ENCODE results near the gene SYMPK. TPM values are rescaled to one million over a fixed set of nuclear protein-coding genes. Genes with fewer than 3 reads are reported as not detected.

Gene SYMPK
- total RNA-seq, 1 donor from 2014 or later = 23.5 TPM

DNA sequence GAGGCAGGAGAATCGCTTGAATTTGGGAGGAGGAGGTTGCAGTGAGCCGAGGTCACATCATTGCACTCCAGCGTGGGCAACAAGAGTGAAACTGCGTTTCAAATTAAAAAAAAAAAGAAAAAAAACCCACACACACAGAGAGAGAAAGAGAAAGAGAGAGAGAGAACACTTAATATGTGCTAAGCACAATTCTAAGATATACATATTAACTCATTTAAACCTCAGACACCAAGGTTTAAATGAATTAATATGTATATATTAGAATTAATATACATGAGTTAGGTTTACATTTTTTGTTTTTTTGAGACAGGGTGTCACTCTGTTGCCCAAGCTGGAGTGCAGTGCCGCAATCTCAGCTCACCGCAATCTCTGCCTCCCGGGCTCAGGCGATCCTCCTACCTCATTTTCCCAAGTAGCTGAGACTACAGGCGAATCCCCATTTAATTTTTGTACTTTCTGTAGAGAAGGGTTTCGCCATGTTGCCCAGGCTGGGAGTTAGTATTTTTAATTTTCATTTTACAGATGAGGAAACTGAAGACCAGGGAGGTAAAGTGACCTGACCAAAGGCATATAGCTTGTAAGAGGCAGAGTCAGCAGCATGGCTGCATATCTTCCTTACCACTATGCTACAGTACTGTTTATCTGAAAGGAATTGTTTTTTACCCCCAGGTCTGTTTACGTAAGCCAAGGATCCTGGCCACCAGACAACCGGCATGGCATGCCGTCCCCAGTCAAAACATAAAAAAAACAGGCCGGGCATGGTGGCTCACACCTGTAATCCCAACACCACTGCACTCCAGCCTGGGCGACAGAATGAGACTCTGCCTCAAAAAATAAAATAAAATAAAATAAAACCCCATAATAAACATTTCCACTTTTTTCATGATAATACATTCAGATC lies 2.3 kb downstream of the SYMPK start:
- no peaks in the 10 kb centered on the region for H3K9me3 ChIP-seq (ENCODE audit: control insufficient read depth in 3 of 3, low read length in 3 of 3)
- peaks cover 7 to 20% (median 14%) of the 10 kb centered on the region in 3 donors for H3K4me1 ChIP-seq (ENCODE audit: control insufficient read depth in 3 of 3, insufficient read depth in 3 of 3, low read length in 3 of 3)
- H3K4me3 ChIP-seq (ENCODE audit: low read length in 3 of 3) = no peak overlapping the region
- peaks cover 6 to 11% (median 10%) of the 10 kb centered on the region in 3 donors for H3K36me3 ChIP-seq (ENCODE audit: control insufficient read depth in 3 of 3, insufficient read depth in 3 of 3, low read length in 3 of 3)
- no peak overlapping the region for H3K27ac ChIP-seq (ENCODE audit: low read depth, low read length)
- H3K9ac ChIP-seq (ENCODE audit: low read depth in 1 of 3, low read length in 3 of 3) = no peak overlapping the region
- H3K27me3 ChIP-seq (ENCODE audit: control insufficient read depth in 3 of 3, insufficient read depth in 3 of 3, low read length in 3 of 3) = peaks cover 4 to 19% (median 18%) of the 10 kb centered on the region in 3 donors

GRCh38 chr19:45854167-45854778 lies 8.7 kb downstream of the SYMPK start:
- H3K4me1 ChIP-seq (ENCODE audit: control insufficient read depth in 3 of 3, insufficient read depth in 3 of 3, low read length in 3 of 3) = no peaks in the 10 kb centered on the region
- no peak overlapping the region for H3K9ac ChIP-seq (ENCODE audit: low read depth in 1 of 3, low read length in 3 of 3)
- H3K9me3 ChIP-seq (ENCODE audit: control insufficient read depth in 3 of 3, low read length in 3 of 3) = no peaks in the 10 kb centered on the region
- H3K27ac ChIP-seq (ENCODE audit: low read depth, low read length) = no peak overlapping the region
- H3K27me3 ChIP-seq (ENCODE audit: control insufficient read depth in 3 of 3, insufficient read depth in 3 of 3, low read length in 3 of 3) = no peaks in the 10 kb centered on the region
- H3K4me3 ChIP-seq (ENCODE audit: low read length in 3 of 3) = no peak overlapping the region
- H3K36me3 ChIP-seq (ENCODE audit: control insufficient read depth in 3 of 3, insufficient read depth in 3 of 3, low read length in 3 of 3) = peaks cover 40 to 49% (median 49%) of the 10 kb centered on the region in 3 donors

DNA sequence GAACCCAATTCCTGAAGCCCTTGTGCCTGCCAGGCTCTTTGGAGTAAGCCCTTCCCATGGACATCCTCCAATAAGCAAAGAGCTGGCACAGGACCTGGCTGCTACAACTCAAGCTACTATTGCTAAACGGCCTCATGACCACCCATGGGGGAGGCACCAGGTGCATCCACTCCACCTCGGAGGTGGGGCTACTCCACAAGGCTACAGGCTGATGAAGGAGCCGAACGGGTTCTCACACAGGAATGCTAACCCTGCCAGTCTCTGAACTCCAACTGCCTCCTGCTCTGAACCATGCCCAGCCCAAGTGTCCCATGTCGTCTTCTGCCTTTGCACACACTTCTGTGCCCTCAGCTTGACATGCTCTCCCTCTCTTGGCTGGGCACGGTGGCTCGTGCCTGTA lies 10.0 kb downstream of the SYMPK start:
- peaks cover 47 to 57% (median 52%) of the 10 kb centered on the region in 3 donors for H3K36me3 ChIP-seq (ENCODE audit: control insufficient read depth in 3 of 3, insufficient read depth in 3 of 3, low read length in 3 of 3)

DNA sequence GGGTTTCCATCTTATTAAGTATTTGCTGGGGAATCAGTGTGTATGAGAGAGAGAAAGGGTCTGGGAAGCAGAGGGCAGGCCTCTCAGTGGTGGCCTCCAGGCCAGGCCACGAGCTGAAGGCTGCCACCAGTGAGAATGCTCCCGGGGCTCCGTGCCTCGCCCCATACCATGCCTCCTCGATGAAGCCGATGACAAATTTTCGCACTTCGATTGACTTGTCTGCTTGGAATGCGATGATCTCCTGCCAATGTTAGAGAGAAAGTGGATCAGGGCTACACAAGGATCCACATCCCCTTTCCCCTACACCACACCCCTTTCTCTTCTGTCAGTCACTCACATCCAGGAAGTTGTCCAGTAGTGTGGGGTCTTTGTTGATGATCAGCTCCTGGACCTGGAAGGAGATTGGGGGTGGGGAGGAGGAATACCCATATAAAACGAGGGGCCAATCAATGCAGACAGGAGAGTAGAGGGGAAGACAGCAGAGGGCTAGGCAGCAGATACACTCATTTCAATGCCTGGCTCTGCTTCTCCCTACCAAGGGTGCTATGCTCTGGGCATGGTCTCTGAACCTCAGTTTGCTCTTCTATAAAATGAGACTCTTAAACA lies 10.7 kb downstream of the SYMPK start:
- H3K9me3 ChIP-seq (ENCODE audit: control insufficient read depth in 3 of 3, low read length in 3 of 3) = no peaks in the 10 kb centered on the region
- no peak overlapping the region for H3K4me3 ChIP-seq (ENCODE audit: low read length in 3 of 3)
- H3K9ac ChIP-seq (ENCODE audit: low read depth in 1 of 3, low read length in 3 of 3) = no peak overlapping the region
- H3K27ac ChIP-seq (ENCODE audit: low read depth, low read length) = no peak overlapping the region
- H3K4me1 ChIP-seq (ENCODE audit: control insufficient read depth in 3 of 3, insufficient read depth in 3 of 3, low read length in 3 of 3) = no peaks in the 10 kb centered on the region
- peaks cover 54 to 64% (median 59%) of the 10 kb centered on the region in 3 donors for H3K36me3 ChIP-seq (ENCODE audit: control insufficient read depth in 3 of 3, insufficient read depth in 3 of 3, low read length in 3 of 3)
- no peaks in the 10 kb centered on the region for H3K27me3 ChIP-seq (ENCODE audit: control insufficient read depth in 3 of 3, insufficient read depth in 3 of 3, low read length in 3 of 3)

More for the DNA sequence above, 10.0 kb downstream of the SYMPK start:
- no peak overlapping the region for H3K9ac ChIP-seq (ENCODE audit: low read depth in 1 of 3, low read length in 3 of 3)
- H3K4me3 ChIP-seq (ENCODE audit: low read length in 3 of 3) = no peak overlapping the region
- no peak overlapping the region for H3K27ac ChIP-seq (ENCODE audit: low read depth, low read length)
- no peaks in the 10 kb centered on the region for H3K9me3 ChIP-seq (ENCODE audit: control insufficient read depth in 3 of 3, low read length in 3 of 3)
- no peaks in the 10 kb centered on the region for H3K4me1 ChIP-seq (ENCODE audit: control insufficient read depth in 3 of 3, insufficient read depth in 3 of 3, low read length in 3 of 3)
- no peaks in the 10 kb centered on the region for H3K27me3 ChIP-seq (ENCODE audit: control insufficient read depth in 3 of 3, insufficient read depth in 3 of 3, low read length in 3 of 3)

DNA sequence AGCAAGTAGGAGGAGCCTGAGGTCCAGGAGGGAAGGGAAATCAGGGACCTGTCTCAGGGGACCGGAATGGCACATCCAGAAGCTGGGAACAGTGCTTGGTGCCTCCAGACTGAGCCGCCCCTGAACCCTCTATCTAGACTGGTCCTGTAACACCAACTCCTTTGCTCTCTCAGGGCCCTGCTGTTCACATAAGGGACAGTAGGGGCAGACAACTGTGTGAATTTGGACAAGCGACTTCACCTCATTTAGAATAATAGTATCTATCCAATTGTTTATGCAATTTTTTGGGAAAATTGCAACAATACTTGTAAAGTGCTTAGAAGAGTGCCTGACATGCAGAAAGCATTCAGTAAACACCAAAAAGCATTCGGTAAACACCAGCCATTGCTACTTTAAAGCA lies 14.0 kb downstream of the SYMPK start:
- no peak overlapping the region for H3K9ac ChIP-seq (ENCODE audit: low read depth in 1 of 3, low read length in 3 of 3)
- H3K36me3 ChIP-seq (ENCODE audit: control insufficient read depth in 3 of 3, insufficient read depth in 3 of 3, low read length in 3 of 3) = peaks cover 57 to 74% (median 73%) of the 10 kb centered on the region in 3 donors
- H3K27ac ChIP-seq (ENCODE audit: low read depth, low read length) = no peak overlapping the region
- H3K4me1 ChIP-seq (ENCODE audit: control insufficient read depth in 3 of 3, insufficient read depth in 3 of 3, low read length in 3 of 3) = no peaks in the 10 kb centered on the region
- no peaks in the 10 kb centered on the region for H3K27me3 ChIP-seq (ENCODE audit: control insufficient read depth in 3 of 3, insufficient read depth in 3 of 3, low read length in 3 of 3)
- H3K4me3 ChIP-seq (ENCODE audit: low read length in 3 of 3) = no peak overlapping the region
- no peaks in the 10 kb centered on the region for H3K9me3 ChIP-seq (ENCODE audit: control insufficient read depth in 3 of 3, low read length in 3 of 3)

- Histone ChIP-seq H3K4me3 (ENCODE audit: low read length in 3 of 3) (no peak overlapping the region), H3K36me3 (ENCODE audit: control insufficient read depth in 3 of 3, insufficient read depth in 3 of 3, low read length in 3 of 3) (peaks cover 59 to 75% (median 72%) of the 10 kb centered on the region in 3 donors), H3K27ac (ENCODE audit: low read depth, low read length) (no peak overlapping the region), H3K27me3 (ENCODE audit: control insufficient read depth in 3 of 3, insufficient read depth in 3 of 3, low read length in 3 of 3) (no peaks in the 10 kb centered on the region), H3K4me1 (ENCODE audit: control insufficient read depth in 3 of 3, insufficient read depth in 3 of 3, low read length in 3 of 3) (no peaks in the 10 kb centered on the region), H3K9me3 (ENCODE audit: control insufficient read depth in 3 of 3, low read length in 3 of 3) (no peaks in the 10 kb centered on the region), H3K9ac (ENCODE audit: low read depth in 1 of 3, low read length in 3 of 3) (no peak overlapping the region)
Measured at GRCh38 chr19:45847663-45848062, 15.3 kb downstream of the SYMPK start.

DNA sequence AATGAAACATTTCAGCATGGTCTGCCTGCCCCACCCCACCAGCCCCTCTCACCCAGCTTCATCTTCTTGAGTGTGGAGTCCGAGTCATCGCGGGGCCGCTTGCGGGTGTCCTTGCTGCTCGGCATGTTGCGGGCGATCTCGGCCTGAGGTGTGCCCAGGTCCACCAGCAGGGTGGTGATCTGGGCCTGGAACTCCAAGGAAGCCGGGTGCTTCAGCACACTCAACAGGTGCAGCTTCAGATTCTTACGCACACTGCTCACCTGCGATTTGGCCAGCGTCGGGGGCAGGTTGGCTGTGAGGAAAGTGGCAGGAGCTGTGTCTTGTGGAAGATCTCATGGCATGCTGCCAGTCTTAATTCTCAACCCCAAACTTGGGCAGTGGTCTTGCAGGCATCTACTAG lies 20.7 kb downstream of the SYMPK start:
- H3K36me3 ChIP-seq (ENCODE audit: control insufficient read depth in 3 of 3, insufficient read depth in 3 of 3, low read length in 3 of 3) = peaks cover 48 to 74% (median 61%) of the 10 kb centered on the region in 3 donors
- H3K27me3 ChIP-seq (ENCODE audit: control insufficient read depth in 3 of 3, insufficient read depth in 3 of 3, low read length in 3 of 3) = no peaks in the 10 kb centered on the region
- H3K9me3 ChIP-seq (ENCODE audit: control insufficient read depth in 3 of 3, low read length in 3 of 3) = no peaks in the 10 kb centered on the region
- no peak overlapping the region for H3K4me3 ChIP-seq (ENCODE audit: low read length in 3 of 3)
- H3K4me1 ChIP-seq (ENCODE audit: control insufficient read depth in 3 of 3, insufficient read depth in 3 of 3, low read length in 3 of 3) = no peaks in the 10 kb centered on the region
- no peak overlapping the region for H3K9ac ChIP-seq (ENCODE audit: low read depth in 1 of 3, low read length in 3 of 3)
- H3K27ac ChIP-seq (ENCODE audit: low read depth, low read length) = no peak overlapping the region

DNA sequence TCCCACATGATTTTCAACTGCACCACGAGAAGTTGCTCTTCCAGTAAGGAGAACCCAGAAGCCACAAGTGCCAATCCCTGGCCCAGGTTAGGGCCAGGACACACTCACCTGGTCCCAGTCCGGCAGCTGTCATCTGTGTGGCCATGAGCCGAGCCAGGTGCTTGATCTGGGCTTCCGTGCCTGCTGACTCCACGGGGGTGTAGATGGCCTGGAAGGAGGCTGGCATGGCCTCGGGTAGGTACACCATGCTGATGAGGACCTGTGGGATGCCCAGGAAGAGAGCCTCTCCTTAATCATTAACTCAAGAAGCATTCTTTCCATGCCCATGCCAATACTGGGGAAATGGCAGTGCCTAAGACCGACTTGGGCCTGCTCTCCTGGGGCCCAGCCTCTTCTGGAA lies 28.0 kb downstream of the SYMPK start:
- no peaks in the 10 kb centered on the region for H3K9me3 ChIP-seq (ENCODE audit: control insufficient read depth in 3 of 3, low read length in 3 of 3)
- no peaks in the 10 kb centered on the region for H3K27me3 ChIP-seq (ENCODE audit: control insufficient read depth in 3 of 3, insufficient read depth in 3 of 3, low read length in 3 of 3)
- H3K9ac ChIP-seq (ENCODE audit: low read depth in 1 of 3, low read length in 3 of 3) = no peak overlapping the region
- H3K27ac ChIP-seq (ENCODE audit: low read depth, low read length) = no peak overlapping the region
- H3K36me3 ChIP-seq (ENCODE audit: control insufficient read depth in 3 of 3, insufficient read depth in 3 of 3, low read length in 3 of 3) = peaks cover 46 to 68% (median 60%) of the 10 kb centered on the region in 3 donors
- no peak overlapping the region for H3K4me3 ChIP-seq (ENCODE audit: low read length in 3 of 3)
- H3K4me1 ChIP-seq (ENCODE audit: control insufficient read depth in 3 of 3, insufficient read depth in 3 of 3, low read length in 3 of 3) = no peaks in the 10 kb centered on the region

GRCh38 chr19:45828945-45829344 lies 34.0 kb downstream of the SYMPK start:
- Histone ChIP-seq H3K4me3 (ENCODE audit: low read length in 3 of 3) (no peak overlapping the region), H3K4me1 (ENCODE audit: control insufficient read depth in 3 of 3, insufficient read depth in 3 of 3, low read length in 3 of 3) (peaks cover 0 to 7% (median 6%) of the 10 kb centered on the region in 3 donors)

GRCh38 chr19:45828523-45828922 lies 34.4 kb downstream of the SYMPK start:
- Histone ChIP-seq H3K27me3 (ENCODE audit: control insufficient read depth in 3 of 3, insufficient read depth in 3 of 3, low read length in 3 of 3) (no peaks in the 10 kb centered on the region), H3K4me1 (ENCODE audit: control insufficient read depth in 3 of 3, insufficient read depth in 3 of 3, low read length in 3 of 3) (peaks cover 0 to 8% (median 6%) of the 10 kb centered on the region in 3 donors), H3K9me3 (ENCODE audit: control insufficient read depth in 3 of 3, low read length in 3 of 3) (no peaks in the 10 kb centered on the region), H3K36me3 (ENCODE audit: control insufficient read depth in 3 of 3, insufficient read depth in 3 of 3, low read length in 3 of 3) (peaks cover 72 to 85% (median 73%) of the 10 kb centered on the region in 3 donors), H3K9ac (ENCODE audit: low read depth in 1 of 3, low read length in 3 of 3) (no peak overlapping the region), H3K4me3 (ENCODE audit: low read length in 3 of 3) (no peak overlapping the region), H3K27ac (ENCODE audit: low read depth, low read length) (no peak overlapping the region)

More at GRCh38 chr19:45828945-45829344, 34.0 kb downstream of the SYMPK start:
- Histone ChIP-seq H3K9ac (ENCODE audit: low read depth in 1 of 3, low read length in 3 of 3) (no peak overlapping the region), H3K27ac (ENCODE audit: low read depth, low read length) (no peak overlapping the region), H3K27me3 (ENCODE audit: control insufficient read depth in 3 of 3, insufficient read depth in 3 of 3, low read length in 3 of 3) (no peaks in the 10 kb centered on the region), H3K36me3 (ENCODE audit: control insufficient read depth in 3 of 3, insufficient read depth in 3 of 3, low read length in 3 of 3) (peaks cover 69 to 82% (median 71%) of the 10 kb centered on the region in 3 donors), H3K9me3 (ENCODE audit: control insufficient read depth in 3 of 3, low read length in 3 of 3) (no peaks in the 10 kb centered on the region)

Measured in skeletal muscle tissue (tissue), 4 donors.